Esophagus muscularis mucosa (tissue), 4 donors: ENCODE results near the gene STAT3.
"Not testable (repeated sequence)": the region's sequence is repeated elsewhere in the genome, so short reads cannot be mapped to it uniquely, and the experiment has no call there.

Experiments used
- CTCF ChIP-seq, 3 experiments: fragments of 200-600 bp in 2 of 3; fragments of 450-650 bp in 1 of 3; sonication (generic) in 2 of 3; IDR thresholded peaks; one replicate each; pipeline ENCODE4 v1.5.1; 2017 to 2019; ENCODE audit warnings: antibody characterized with exemption in 3 of 3, mild to moderate bottlenecking in 2 of 3, moderate library complexity in 1 of 3
- EP300 ChIP-seq: sonication (generic); formaldehyde crosslinking; IDR thresholded peaks from one replicate; pipeline ENCODE4 v1.6.1; 2017; ENCODE audit warnings: antibody characterized with exemption
- POLR2A ChIP-seq: fragments of 450-650 bp; IDR thresholded peaks from one replicate; pipeline ENCODE4 v1.6.1; 2017; ENCODE audit warnings: antibody characterized with exemption, moderate library complexity, mild to moderate bottlenecking, low read depth
- POLR2AphosphoS5 ChIP-seq, 2 donors: sonication (generic); formaldehyde crosslinking; IDR thresholded peaks; one replicate each; pipeline ENCODE4 v1.6.1; 2017; ENCODE audit warnings: antibody characterized with exemption in 2 of 2

GRCh38 chr17:42400844-42401375 lies 12.7 kb upstream of the STAT3 start:
- TF ChIP-seq CTCF (IDR thresholded peaks at IDR 0.05); EP300; POLR2AphosphoS5 (IDR thresholded peaks at IDR 0.05); POLR2A: not testable (repeated sequence)
